KMS-11 (cell line): ENCODE data around the gene DELE1.

ENCODE experiments used
- H2AFZ ChIP-seq: fragments of 200-600 bp; sonication (generic); 2 replicates; pipeline ENCODE4 v1.6.1; 2016; ENCODE audit warnings: antibody characterized with exemption, mixed run types, low read depth
- H3K27ac ChIP-seq: fragments of 200-600 bp; sonication (generic); 2 replicates; pipeline ENCODE4 v1.6.1; 2016; ENCODE audit warnings: mild to moderate bottlenecking, mixed run types
- H3K27me3 ChIP-seq: fragments of 200-600 bp; sonication (generic); 2 replicates; pipeline ENCODE4 v1.6.1; 2017; ENCODE audit warnings: mild to moderate bottlenecking, low read depth, mixed run types, moderate library complexity; ENCODE audit not compliant: insufficient read depth
- H3K36me3 ChIP-seq: fragments of 200-600 bp; sonication (generic); 2 replicates; pipeline ENCODE4 v1.6.1; 2017; ENCODE audit warnings: mild to moderate bottlenecking, mixed run types; ENCODE audit not compliant: insufficient read depth
- H3K4me1 ChIP-seq: fragments of 200-600 bp; sonication (generic); 2 replicates; pipeline ENCODE4 v1.6.1; 2016; ENCODE audit warnings: mild to moderate bottlenecking, low read depth, mixed run types; ENCODE audit not compliant: poor library complexity, severe bottlenecking
- H3K4me2 ChIP-seq: fragments of 200-600 bp; sonication (generic); 2 replicates; pipeline ENCODE4 v1.7.0; 2016; ENCODE audit warnings: mild to moderate bottlenecking, mixed run types
- H3K4me3 ChIP-seq: fragments of 200-600 bp; sonication (generic); IDR thresholded peaks from 2 replicates; pipeline ENCODE4 v1.6.1; 2017; ENCODE audit warnings: low read depth, low read length, mixed read lengths; ENCODE audit not compliant: insufficient read depth
- H3K79me2 ChIP-seq: fragments of 200-600 bp; sonication (generic); 2 replicates; pipeline ENCODE4 v1.6.1; 2016; ENCODE audit warnings: low read depth, mixed run types; ENCODE audit not compliant: insufficient read depth
- H3K9ac ChIP-seq: fragments of 200-600 bp; sonication (generic); 2 replicates; pipeline ENCODE4 v1.6.1; 2016; ENCODE audit warnings: mild to moderate bottlenecking, mixed run types
- H4K20me1 ChIP-seq: fragments of 200-600 bp; sonication (generic); 2 replicates; pipeline ENCODE4 v1.6.1; 2016; ENCODE audit warnings: mild to moderate bottlenecking, mixed run types; ENCODE audit not compliant: insufficient read depth
- TF ChIP-seq, protein P1 (sequence below): fragments of 200-600 bp; sonication (generic); conservative IDR thresholded peaks from 2 replicates; pipeline ENCODE4 v1.6.1; 2017; ENCODE audit warnings: low read depth, mild to moderate bottlenecking, antibody characterized with exemption, low read length, moderate library complexity, mixed read lengths

The DELE1 gene

DNA sequence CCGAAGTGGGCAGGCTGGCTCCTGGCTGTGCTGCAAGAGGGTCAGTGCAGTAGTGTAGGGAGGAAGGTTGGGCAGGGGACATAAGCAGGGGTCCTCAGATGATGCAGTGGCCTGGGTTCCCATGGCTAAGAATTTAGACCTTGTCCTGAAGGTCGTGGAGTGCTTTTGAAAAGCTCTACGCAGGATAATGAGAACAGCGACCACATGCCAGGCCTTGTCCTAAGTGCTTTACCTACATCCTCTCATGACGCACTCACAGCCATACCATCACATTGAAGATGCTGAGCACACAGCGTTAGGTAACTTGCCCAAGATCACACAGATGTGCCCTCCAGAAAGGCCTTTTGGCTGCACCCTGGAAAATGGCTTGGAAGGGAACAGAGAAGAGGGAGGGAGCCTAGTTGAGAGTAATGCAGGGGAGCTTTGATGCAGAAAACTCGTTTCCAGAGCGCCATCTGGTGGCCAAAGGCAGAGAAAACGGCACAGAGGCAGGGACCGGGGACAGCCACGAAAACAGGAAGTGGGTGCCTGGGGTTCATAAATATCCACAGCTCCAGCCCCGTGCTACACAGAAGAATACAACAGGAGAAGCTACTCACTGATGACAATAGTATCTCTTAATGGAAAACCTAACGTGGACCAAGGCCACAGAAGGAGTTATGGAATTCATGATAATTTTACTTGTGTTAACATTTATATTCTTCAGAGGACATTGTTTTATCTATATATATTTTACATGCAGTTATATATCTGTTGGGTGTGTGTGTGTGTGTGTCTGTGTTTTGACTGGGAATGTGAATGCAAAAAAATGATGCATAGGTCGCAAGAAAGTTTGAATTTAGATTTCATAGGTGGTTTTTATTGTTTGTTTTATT is 37.0 kb downstream of the DELE1 start:
- peaks cover 18% of the 10 kb centered on the region for H3K4me1 ChIP-seq
- no peaks in the 10 kb centered on the region for H3K27me3 ChIP-seq
- peak overlapping the region; percentile 72 for H2AFZ ChIP-seq
- H4K20me1 ChIP-seq = no peaks in the 10 kb centered on the region
- no peak overlapping the region for H3K4me3 ChIP-seq
- no peaks in the 10 kb centered on the region for H3K36me3 ChIP-seq
- H3K4me2 ChIP-seq = peak overlapping the region; percentile 67
- no peaks in the 10 kb centered on the region for H3K79me2 ChIP-seq
- H3K27ac ChIP-seq = no peak overlapping the region
- TF ChIP-seq, protein P1, sequence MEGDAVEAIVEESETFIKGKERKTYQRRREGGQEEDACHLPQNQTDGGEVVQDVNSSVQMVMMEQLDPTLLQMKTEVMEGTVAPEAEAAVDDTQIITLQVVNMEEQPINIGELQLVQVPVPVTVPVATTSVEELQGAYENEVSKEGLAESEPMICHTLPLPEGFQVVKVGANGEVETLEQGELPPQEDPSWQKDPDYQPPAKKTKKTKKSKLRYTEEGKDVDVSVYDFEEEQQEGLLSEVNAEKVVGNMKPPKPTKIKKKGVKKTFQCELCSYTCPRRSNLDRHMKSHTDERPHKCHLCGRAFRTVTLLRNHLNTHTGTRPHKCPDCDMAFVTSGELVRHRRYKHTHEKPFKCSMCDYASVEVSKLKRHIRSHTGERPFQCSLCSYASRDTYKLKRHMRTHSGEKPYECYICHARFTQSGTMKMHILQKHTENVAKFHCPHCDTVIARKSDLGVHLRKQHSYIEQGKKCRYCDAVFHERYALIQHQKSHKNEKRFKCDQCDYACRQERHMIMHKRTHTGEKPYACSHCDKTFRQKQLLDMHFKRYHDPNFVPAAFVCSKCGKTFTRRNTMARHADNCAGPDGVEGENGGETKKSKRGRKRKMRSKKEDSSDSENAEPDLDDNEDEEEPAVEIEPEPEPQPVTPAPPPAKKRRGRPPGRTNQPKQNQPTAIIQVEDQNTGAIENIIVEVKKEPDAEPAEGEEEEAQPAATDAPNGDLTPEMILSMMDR = peak; percentile 89
- H3K9ac ChIP-seq = no peak overlapping the region

DNA sequence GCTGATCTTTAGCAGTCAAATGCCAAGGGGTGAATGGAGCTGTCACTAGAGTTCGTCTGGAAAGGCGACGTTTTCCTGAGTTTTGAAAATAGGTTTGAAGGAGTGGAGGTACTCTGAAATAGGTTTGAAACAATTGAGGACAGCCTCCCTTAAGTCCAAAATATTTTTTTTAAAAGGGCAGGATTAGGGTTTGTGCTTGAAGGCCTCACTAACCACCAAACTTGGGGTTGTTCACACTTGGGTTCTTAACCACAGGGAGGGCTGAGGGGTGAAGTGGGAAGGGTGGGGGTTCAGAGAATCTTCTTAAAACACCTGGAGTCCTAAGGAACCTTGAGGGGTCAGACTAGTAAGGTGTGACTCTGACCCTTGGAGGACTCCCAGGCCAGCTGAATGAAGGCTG is 37.8 kb downstream of the DELE1 start:
- Histone ChIP-seq H2AFZ (peak overlapping the region; percentile 72), H3K4me2 (peak overlapping the region; percentile 67), H3K27ac (no peak overlapping the region)

DNA sequence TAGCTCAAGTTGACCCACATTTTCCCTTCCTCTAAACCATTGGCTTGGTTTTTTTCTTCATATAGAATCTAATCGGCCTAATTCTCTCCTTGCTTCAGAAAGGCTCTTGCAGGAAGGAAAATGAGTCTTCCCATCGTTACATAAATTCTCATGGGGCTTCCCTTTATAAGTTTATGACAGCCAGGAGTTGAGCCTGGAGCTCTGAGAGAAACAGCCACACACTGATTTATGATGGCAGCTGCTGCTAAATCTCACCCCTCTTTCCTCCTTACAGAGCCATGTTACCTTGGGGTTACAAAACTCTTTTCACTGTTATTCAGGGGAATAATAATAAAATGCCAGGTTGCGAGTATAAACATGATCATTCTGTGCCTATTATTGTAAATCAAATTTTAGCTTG is 40.0 kb downstream of the DELE1 start:
- Histone ChIP-seq H3K79me2 (no peaks in the 10 kb centered on the region), H3K9ac (no peak overlapping the region), H3K4me1 (peaks cover 23% of the 10 kb centered on the region), H3K36me3 (no peaks in the 10 kb centered on the region), H3K4me2 (no peak overlapping the region), H3K4me3 (no peak overlapping the region), H3K27ac (no peak overlapping the region), H3K27me3 (no peaks in the 10 kb centered on the region), H2AFZ (no peak overlapping the region), H4K20me1 (no peaks in the 10 kb centered on the region)
- TF ChIP-seq, protein P1 = no peak

More for the DNA sequence above, 37.8 kb downstream of the DELE1 start:
- H3K4me1 ChIP-seq = peaks cover 18% of the 10 kb centered on the region
- H3K36me3 ChIP-seq = no peaks in the 10 kb centered on the region
- TF ChIP-seq, protein P1 = no peak
- no peaks in the 10 kb centered on the region for H4K20me1 ChIP-seq
- no peaks in the 10 kb centered on the region for H3K79me2 ChIP-seq
- H3K4me3 ChIP-seq = no peak overlapping the region
- no peak overlapping the region for H3K9ac ChIP-seq
- no peaks in the 10 kb centered on the region for H3K27me3 ChIP-seq

DNA sequence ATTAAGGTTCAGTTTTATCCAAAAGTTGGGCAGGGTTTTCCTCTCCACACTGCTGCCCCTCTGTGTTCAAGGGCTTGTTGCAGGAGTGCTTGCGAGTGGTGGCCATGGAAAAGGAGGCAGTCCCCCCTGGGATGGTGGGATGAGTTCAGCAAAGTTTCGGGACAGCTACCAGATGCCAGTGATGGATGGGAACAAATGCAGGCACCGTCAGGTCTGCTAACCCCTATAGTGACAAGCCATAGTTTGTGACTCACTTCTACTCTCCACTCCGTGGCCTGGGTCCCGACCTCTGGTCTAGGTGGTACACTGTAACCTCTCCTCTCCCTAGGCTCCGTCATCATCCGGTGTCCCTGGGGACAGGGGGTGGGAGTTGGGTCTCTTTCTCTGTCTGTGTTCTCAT is 41.4 kb downstream of the DELE1 start:
- Histone ChIP-seq H2AFZ (no peak overlapping the region), H4K20me1 (no peaks in the 10 kb centered on the region), H3K79me2 (peaks cover 4% of the 10 kb centered on the region; the same call in 1 of the 2 replicates), H3K36me3 (no peaks in the 10 kb centered on the region), H3K4me2 (no peak overlapping the region), H3K4me1 (peaks cover 26% of the 10 kb centered on the region), H3K27ac (no peak overlapping the region), H3K4me3 (no peak overlapping the region), H3K9ac (no peak overlapping the region), H3K27me3 (no peaks in the 10 kb centered on the region)
- TF ChIP-seq, protein P1 = no peak
